PFSK-1 (cell line): ENCODE results near the gene POLA1.

Source experiments
- FOXP2 ChIP-seq: optimal IDR thresholded peaks from 2 replicates; pipeline ENCODE3; 2011; ENCODE audit warnings: borderline replicate concordance, control low read depth, inconsistent platforms; ENCODE audit not compliant: insufficient read depth; ENCODE audit errors: extremely low read length, extremely low read depth
- POLR2AphosphoS5 ChIP-seq: IDR thresholded peaks from 2 replicates; pipeline ENCODE4 v1.6.1; 2012; ENCODE audit warnings: low read depth, mild to moderate bottlenecking, control low read depth, low read length, moderate library complexity
- SIN3A ChIP-seq: IDR thresholded peaks from 2 replicates; pipeline ENCODE4 v1.6.1; 2012; ENCODE audit warnings: mild to moderate bottlenecking, low read length, moderate library complexity, borderline replicate concordance; ENCODE audit not compliant: insufficient read depth
- TAF1 ChIP-seq: IDR thresholded peaks from 2 replicates; pipeline ENCODE4 v1.6.1; 2012; ENCODE audit warnings: low read length, control low read depth, borderline replicate concordance; ENCODE audit not compliant: insufficient read depth
- TF ChIP-seq, protein P1 (sequence below), 2 experiments: IDR thresholded peaks; 2 replicates each; pipeline versions ENCODE4 v1.6.1 to v1.8.0; 2011 to 2012; ENCODE audit warnings: low read depth in 2 of 2, low read length in 2 of 2, control low read depth in 1 of 2, inconsistent platforms in 1 of 2, mild to moderate bottlenecking in 1 of 2, moderate library complexity in 1 of 2; ENCODE audit not compliant: insufficient read depth in 1 of 2

The POLA1 gene

GRCh38 chrX:25017667-25018247 is 324.0 kb downstream of the POLA1 start:
- TF ChIP-seq FOXP2 (no peak), TAF1 (no peak), SIN3A (no peak), POLR2AphosphoS5 (no peak)
- TF ChIP-seq, protein P1, sequence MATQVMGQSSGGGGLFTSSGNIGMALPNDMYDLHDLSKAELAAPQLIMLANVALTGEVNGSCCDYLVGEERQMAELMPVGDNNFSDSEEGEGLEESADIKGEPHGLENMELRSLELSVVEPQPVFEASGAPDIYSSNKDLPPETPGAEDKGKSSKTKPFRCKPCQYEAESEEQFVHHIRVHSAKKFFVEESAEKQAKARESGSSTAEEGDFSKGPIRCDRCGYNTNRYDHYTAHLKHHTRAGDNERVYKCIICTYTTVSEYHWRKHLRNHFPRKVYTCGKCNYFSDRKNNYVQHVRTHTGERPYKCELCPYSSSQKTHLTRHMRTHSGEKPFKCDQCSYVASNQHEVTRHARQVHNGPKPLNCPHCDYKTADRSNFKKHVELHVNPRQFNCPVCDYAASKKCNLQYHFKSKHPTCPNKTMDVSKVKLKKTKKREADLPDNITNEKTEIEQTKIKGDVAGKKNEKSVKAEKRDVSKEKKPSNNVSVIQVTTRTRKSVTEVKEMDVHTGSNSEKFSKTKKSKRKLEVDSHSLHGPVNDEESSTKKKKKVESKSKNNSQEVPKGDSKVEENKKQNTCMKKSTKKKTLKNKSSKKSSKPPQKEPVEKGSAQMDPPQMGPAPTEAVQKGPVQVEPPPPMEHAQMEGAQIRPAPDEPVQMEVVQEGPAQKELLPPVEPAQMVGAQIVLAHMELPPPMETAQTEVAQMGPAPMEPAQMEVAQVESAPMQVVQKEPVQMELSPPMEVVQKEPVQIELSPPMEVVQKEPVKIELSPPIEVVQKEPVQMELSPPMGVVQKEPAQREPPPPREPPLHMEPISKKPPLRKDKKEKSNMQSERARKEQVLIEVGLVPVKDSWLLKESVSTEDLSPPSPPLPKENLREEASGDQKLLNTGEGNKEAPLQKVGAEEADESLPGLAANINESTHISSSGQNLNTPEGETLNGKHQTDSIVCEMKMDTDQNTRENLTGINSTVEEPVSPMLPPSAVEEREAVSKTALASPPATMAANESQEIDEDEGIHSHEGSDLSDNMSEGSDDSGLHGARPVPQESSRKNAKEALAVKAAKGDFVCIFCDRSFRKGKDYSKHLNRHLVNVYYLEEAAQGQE (IDR thresholded peaks at IDR 0.05; ENCODE audit: insufficient read depth in 1 of 2, low read depth in 2 of 2, low read length in 2 of 2): no peak

GRCh38 chrX:25018682-25019081 is 325.0 kb downstream of the POLA1 start:
- TF ChIP-seq POLR2AphosphoS5 (no peak), TAF1 (no peak), SIN3A (no peak), FOXP2 (no peak)
- TF ChIP-seq, protein P1 (IDR thresholded peaks at IDR 0.05; ENCODE audit: insufficient read depth in 1 of 2, low read depth in 2 of 2, low read length in 2 of 2): no peak

GRCh38 chrX:25019707-25020390 is 326.1 kb downstream of the POLA1 start:
- no peak for TF ChIP-seq POLR2AphosphoS5
- TF ChIP-seq, protein P1 (IDR thresholded peaks at IDR 0.05; ENCODE audit: insufficient read depth in 1 of 2, low read depth in 2 of 2, low read length in 2 of 2): no peak
- TF ChIP-seq TAF1: no peak
- TF ChIP-seq SIN3A: no peak
- no peak for TF ChIP-seq FOXP2

- TF ChIP-seq POLR2AphosphoS5 (no peak), FOXP2 (no peak), SIN3A (no peak), TAF1 (no peak)
- TF ChIP-seq, protein P1 (IDR thresholded peaks at IDR 0.05; ENCODE audit: insufficient read depth in 1 of 2, low read depth in 2 of 2, low read length in 2 of 2): no peak
Measured at GRCh38 chrX:25020391-25020904, 326.7 kb downstream of the POLA1 start.
